ENCODE results near the gene CDYL2.

CDYL2 gene

GRCh38 chr16:80585764-80586163, 218.6 kb downstream of the CDYL2 start:
- Mint-ChIP-seq H3K27me3 (peaks cover 13% of the 10 kb centered on the region), H3K4me3 (peak overlapping the region; percentile 42), H3K4me1 (peaks cover 32% of the 10 kb centered on the region), H3K9me3 (no peaks in the 10 kb centered on the region), H3K27ac (ENCODE audit: low read depth) (no peak overlapping the region), H3K36me3 (ENCODE audit: insufficient read depth) (peaks cover 4% of the 10 kb centered on the region)
- DNase-seq (ENCODE audit: low spot score in 2 of 2) (no peak), ATAC-seq (replicated peaks; ENCODE audit: extremely low read depth, poor library complexity, severe bottlenecking) (peak; percentile 84)

DNA sequence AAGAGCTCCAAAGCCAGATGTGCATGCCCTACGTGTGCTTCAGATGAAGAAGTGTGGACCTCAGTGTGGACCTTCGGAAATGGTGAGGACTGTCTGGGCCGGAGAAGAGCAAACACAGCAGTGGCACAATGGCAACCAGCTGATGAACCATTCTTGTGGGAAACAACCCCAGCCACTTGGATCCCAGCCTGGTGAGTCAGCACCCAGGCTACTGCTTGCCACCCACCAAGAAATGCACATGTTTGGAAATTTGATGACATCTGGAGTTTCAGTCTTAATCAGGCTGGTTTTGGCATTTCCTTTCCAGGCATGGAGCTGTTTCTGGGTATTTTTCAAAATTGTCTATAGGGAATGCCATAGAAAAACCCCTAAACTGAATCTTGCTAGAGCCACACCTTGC, 220.9 kb downstream of the CDYL2 start:
- no peak for ATAC-seq (replicated peaks; ENCODE audit: extremely low read depth, poor library complexity, severe bottlenecking)
- H3K4me1 Mint-ChIP-seq: peaks cover 35% of the 10 kb centered on the region
- no peak for DNase-seq (ENCODE audit: low spot score in 2 of 2)
- no peaks in the 10 kb centered on the region for H3K9me3 Mint-ChIP-seq
- no peak overlapping the region for H3K27ac Mint-ChIP-seq (ENCODE audit: low read depth)
- H3K27me3 Mint-ChIP-seq: peaks cover 4% of the 10 kb centered on the region
- H3K4me3 Mint-ChIP-seq: no peak overlapping the region
- peaks cover 4% of the 10 kb centered on the region for H3K36me3 Mint-ChIP-seq (ENCODE audit: insufficient read depth)

- peak overlapping the region; percentile 48 for H3K4me3 Mint-ChIP-seq
- H3K36me3 Mint-ChIP-seq (ENCODE audit: insufficient read depth): peaks cover 3% of the 10 kb centered on the region
- H3K4me1 Mint-ChIP-seq: peaks cover 24% of the 10 kb centered on the region
Measured at GRCh38 chr16:80580109-80580832, 224.1 kb downstream of the CDYL2 start.

DNA sequence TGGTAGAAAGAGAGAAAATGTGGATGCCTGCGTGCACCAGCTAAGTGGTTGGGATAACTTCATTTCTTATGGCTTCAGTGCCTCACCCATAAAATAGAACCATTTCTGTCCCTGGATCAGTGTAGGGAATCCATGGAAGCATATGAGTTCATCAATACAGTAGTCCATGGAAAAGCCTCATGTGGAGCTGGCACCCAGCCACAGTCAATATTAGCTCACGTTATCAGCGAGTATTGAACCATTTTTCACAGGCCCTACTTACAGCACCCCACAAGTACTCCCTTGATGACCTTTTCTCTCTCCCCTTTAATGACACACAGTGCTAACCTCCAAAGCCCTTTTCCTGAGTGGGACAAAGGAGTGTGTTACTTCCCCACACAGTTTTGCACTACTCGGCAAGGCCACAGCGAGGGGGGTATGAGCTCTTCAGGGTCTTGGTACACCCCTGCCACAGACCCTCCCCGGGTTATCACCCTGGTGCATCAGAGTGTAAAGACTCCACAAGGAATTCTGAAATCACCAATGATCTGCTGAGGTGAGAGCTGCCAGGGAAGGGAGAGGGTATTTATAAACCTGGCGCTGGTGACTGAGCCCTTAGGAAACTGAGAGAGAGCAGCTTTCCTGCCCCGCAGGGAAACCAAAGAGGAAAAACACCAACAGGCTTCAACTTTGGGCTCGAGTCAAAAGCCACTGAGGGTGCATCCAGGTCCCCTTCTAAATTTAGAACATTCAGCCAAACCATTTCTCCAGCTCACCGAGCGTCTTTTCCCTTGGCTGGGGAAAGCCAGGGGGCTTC, 226.7 kb downstream of the CDYL2 start:
- Mint-ChIP-seq H3K9me3 (no peaks in the 10 kb centered on the region), H3K36me3 (ENCODE audit: insufficient read depth) (peaks cover 1% of the 10 kb centered on the region), H3K27me3 (no peaks in the 10 kb centered on the region), H3K4me3 (no peak overlapping the region), H3K27ac (ENCODE audit: low read depth) (no peak overlapping the region), H3K4me1 (peaks cover 18% of the 10 kb centered on the region)
- no peak for ATAC-seq (replicated peaks; ENCODE audit: extremely low read depth, poor library complexity, severe bottlenecking)
- DNase-seq (ENCODE audit: low spot score in 2 of 2): no peak

More at GRCh38 chr16:80580109-80580832, 224.1 kb downstream of the CDYL2 start:
- Mint-ChIP-seq H3K9me3 (no peaks in the 10 kb centered on the region), H3K27ac (ENCODE audit: low read depth) (peak overlapping the region; percentile 88), H3K27me3 (no peaks in the 10 kb centered on the region)
- DNase-seq (ENCODE audit: low spot score in 2 of 2) (peak; percentile 25 to 56), ATAC-seq (replicated peaks; ENCODE audit: extremely low read depth, poor library complexity, severe bottlenecking) (peak; percentile 93)

DNA sequence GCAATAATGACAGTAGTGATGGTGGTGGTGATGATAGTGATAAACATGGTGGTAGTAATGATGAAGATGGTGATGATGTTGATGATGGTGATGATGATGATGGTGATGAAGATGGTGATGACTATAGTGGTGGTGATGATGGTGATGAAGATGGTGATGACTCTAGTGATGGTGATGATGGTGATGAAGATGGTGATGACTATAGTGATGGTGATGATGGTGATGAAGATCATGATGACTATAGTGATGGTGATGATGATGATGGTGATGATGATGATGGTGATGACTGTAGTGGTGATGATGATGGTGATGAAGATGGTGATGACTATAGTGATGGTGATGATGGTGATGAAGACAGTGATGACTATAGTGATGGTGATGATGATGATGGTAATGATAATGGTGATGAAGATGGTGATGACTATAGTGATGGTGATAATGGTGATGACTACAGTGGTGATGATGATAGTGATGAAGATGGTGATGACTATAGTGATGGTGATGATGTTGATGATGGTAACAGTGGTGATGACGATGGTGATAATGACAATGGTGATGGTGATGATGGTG, 228.0 kb downstream of the CDYL2 start:
- Mint-ChIP-seq H3K27ac (ENCODE audit: low read depth) (no peak overlapping the region), H3K4me3 (no peak overlapping the region), H3K9me3 (no peaks in the 10 kb centered on the region), H3K36me3 (ENCODE audit: insufficient read depth) (peaks cover 3% of the 10 kb centered on the region), H3K27me3 (no peaks in the 10 kb centered on the region), H3K4me1 (peaks cover 17% of the 10 kb centered on the region)
- DNase-seq (ENCODE audit: low spot score in 2 of 2) (no peak), ATAC-seq (replicated peaks; ENCODE audit: extremely low read depth, poor library complexity, severe bottlenecking) (no peak)

DNA sequence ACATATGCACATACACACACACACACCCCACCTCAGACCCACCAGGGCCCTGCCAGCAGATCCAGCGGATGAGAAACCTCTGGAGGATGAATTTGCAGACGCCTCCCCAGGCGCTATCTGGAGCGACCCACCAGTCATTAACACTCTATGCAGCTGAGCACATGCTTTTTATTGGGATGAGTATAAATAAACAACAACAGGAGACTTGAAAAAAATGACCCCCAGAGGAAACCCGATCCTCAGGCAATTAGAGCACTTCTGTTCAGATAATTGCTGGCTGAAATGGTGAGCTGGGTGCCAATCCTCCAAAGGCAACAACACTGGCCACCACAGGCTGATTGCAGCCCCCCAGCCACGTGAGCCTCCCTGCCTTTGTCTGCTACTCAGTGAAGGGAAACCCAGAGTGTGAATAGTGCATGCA, 230.7 kb downstream of the CDYL2 start:
- H3K36me3 Mint-ChIP-seq (ENCODE audit: insufficient read depth): peaks cover 5% of the 10 kb centered on the region
- no peak overlapping the region for H3K27ac Mint-ChIP-seq (ENCODE audit: low read depth)
- no peaks in the 10 kb centered on the region for H3K27me3 Mint-ChIP-seq
- DNase-seq (ENCODE audit: low spot score in 2 of 2) (no peak), ATAC-seq (replicated peaks; ENCODE audit: extremely low read depth, poor library complexity, severe bottlenecking) (no peak)
- no peaks in the 10 kb centered on the region for H3K9me3 Mint-ChIP-seq
- no peak overlapping the region for H3K4me3 Mint-ChIP-seq
- H3K4me1 Mint-ChIP-seq: peaks cover 21% of the 10 kb centered on the region

- ATAC-seq (replicated peaks; ENCODE audit: extremely low read depth, poor library complexity, severe bottlenecking): peak; percentile 51
- Mint-ChIP-seq H3K27ac (ENCODE audit: low read depth) (peak overlapping the region; percentile 38), H3K4me3 (peak overlapping the region; percentile 16), H3K36me3 (ENCODE audit: insufficient read depth) (peaks cover 7% of the 10 kb centered on the region), H3K4me1 (peaks cover 26% of the 10 kb centered on the region), H3K9me3 (no peaks in the 10 kb centered on the region), H3K27me3 (no peaks in the 10 kb centered on the region)
- DNase-seq (ENCODE audit: low spot score in 2 of 2): no peak
Measured at GRCh38 chr16:80570106-80570478, 234.3 kb downstream of the CDYL2 start.

GRCh38 chr16:80569440-80570105, 234.8 kb downstream of the CDYL2 start:
- peak overlapping the region; percentile 38 for H3K27ac Mint-ChIP-seq (ENCODE audit: low read depth)
- peak; percentile 95 for ATAC-seq (replicated peaks; ENCODE audit: extremely low read depth, poor library complexity, severe bottlenecking)

DNA sequence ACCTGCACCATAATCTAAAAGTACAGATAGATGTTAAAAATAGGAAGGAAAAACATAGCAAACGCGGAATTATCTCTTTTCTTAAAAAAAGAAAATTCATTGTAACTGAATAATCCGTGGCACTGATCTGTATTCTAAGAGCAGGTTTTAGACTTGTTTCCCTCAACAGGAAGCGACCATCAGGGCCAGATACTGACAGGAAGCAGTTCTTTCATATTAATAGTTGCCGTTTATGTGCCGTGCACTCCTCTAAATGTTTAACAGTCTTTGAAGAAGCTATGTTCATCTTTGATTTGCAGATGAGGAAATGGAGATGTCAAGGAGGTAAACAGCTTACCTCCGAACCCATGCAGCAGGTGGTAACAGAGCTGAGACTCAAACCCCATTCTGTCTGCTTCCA, 240.0 kb downstream of the CDYL2 start:
- H3K36me3 Mint-ChIP-seq (ENCODE audit: insufficient read depth): peaks cover 3% of the 10 kb centered on the region
- peak; percentile 62 for ATAC-seq (replicated peaks; ENCODE audit: extremely low read depth, poor library complexity, severe bottlenecking)
- H3K27ac Mint-ChIP-seq (ENCODE audit: low read depth): peak overlapping the region; percentile 82
- peak overlapping the region; percentile 12 for H3K4me3 Mint-ChIP-seq
- DNase-seq (ENCODE audit: low spot score in 2 of 2): no peak
- peaks cover 25% of the 10 kb centered on the region for H3K4me1 Mint-ChIP-seq
- no peaks in the 10 kb centered on the region for H3K27me3 Mint-ChIP-seq
- no peaks in the 10 kb centered on the region for H3K9me3 Mint-ChIP-seq

More at GRCh38 chr16:80569440-80570105, 234.8 kb downstream of the CDYL2 start:
- peak in 1 of 2 donors; percentile 57 for DNase-seq (ENCODE audit: low spot score in 2 of 2)
- Mint-ChIP-seq H3K4me3 (peak overlapping the region; percentile 16), H3K9me3 (no peaks in the 10 kb centered on the region), H3K36me3 (ENCODE audit: insufficient read depth) (peaks cover 7% of the 10 kb centered on the region), H3K27me3 (no peaks in the 10 kb centered on the region), H3K4me1 (peaks cover 31% of the 10 kb centered on the region)

GRCh38 chr16:80563066-80563465, 241.3 kb downstream of the CDYL2 start:
- ATAC-seq (replicated peaks; ENCODE audit: extremely low read depth, poor library complexity, severe bottlenecking) (no peak), DNase-seq (ENCODE audit: low spot score in 2 of 2) (no peak)
- Mint-ChIP-seq H3K27me3 (no peaks in the 10 kb centered on the region), H3K36me3 (ENCODE audit: insufficient read depth) (peaks cover 3% of the 10 kb centered on the region), H3K4me3 (no peak overlapping the region), H3K4me1 (peaks cover 16% of the 10 kb centered on the region), H3K27ac (ENCODE audit: low read depth) (no peak overlapping the region), H3K9me3 (no peaks in the 10 kb centered on the region)

DNA sequence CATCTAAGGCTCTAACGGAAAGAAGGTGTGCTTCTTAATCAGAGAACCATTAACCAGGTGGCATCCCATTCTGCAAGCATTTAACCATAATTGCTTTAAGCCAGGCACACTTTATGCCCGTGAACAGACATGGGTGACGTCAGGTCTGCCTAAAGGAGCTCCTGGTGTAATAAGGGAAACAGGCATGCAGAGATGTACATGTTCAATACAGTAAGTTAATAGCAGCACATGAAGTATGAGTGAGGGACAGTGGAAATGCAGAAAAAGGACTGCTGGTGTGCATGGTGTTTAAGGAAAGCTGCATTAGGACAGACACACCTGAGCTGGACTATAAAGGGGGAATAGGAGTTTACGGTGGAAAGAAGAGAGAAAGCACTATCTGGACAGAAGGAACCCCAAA, 245.0 kb downstream of the CDYL2 start:
- Mint-ChIP-seq H3K36me3 (ENCODE audit: insufficient read depth) (peaks cover 1% of the 10 kb centered on the region), H3K9me3 (no peaks in the 10 kb centered on the region), H3K4me3 (no peak overlapping the region), H3K4me1 (peaks cover 9% of the 10 kb centered on the region), H3K27ac (ENCODE audit: low read depth) (no peak overlapping the region), H3K27me3 (no peaks in the 10 kb centered on the region)
- ATAC-seq (replicated peaks; ENCODE audit: extremely low read depth, poor library complexity, severe bottlenecking) (no peak), DNase-seq (ENCODE audit: low spot score in 2 of 2) (no peak)

GRCh38 chr16:80557037-80557436, 247.4 kb downstream of the CDYL2 start:
- no peaks in the 10 kb centered on the region for H3K27me3 Mint-ChIP-seq
- peaks cover 14% of the 10 kb centered on the region for H3K4me1 Mint-ChIP-seq
- no peak overlapping the region for H3K27ac Mint-ChIP-seq (ENCODE audit: low read depth)
- no peak overlapping the region for H3K4me3 Mint-ChIP-seq
- ATAC-seq (replicated peaks; ENCODE audit: extremely low read depth, poor library complexity, severe bottlenecking) (no peak), DNase-seq (ENCODE audit: low spot score in 2 of 2) (no peak)
- H3K9me3 Mint-ChIP-seq: no peaks in the 10 kb centered on the region
- H3K36me3 Mint-ChIP-seq (ENCODE audit: insufficient read depth): peaks cover 1% of the 10 kb centered on the region
